H1 (cell line): Measurements from ENCODE around the gene TMEM50A. TPM values are rescaled to one million over a fixed set of nuclear protein-coding genes. Genes with fewer than 3 reads are reported as not detected.
"Not testable (repeated sequence)": the region's sequence is repeated elsewhere in the genome, so short reads cannot be mapped to it uniquely, and the experiment has no call there.

ENCODE experiments used
- CTCF ChIA-PET: fragments of 300-600 bp; sonication (Branson Sonifier 250); formaldehyde crosslinking; loops from one replicate; lab custom pipeline; 2021; ENCODE audit not compliant: partially characterized antibody; lab: Charles Lee
- POLR2A ChIA-PET: fragments of 300-600 bp; sonication (Branson Sonifier 250); formaldehyde crosslinking; loops from one replicate; lab custom pipeline; 2021; ENCODE audit warnings: inconsistent platforms; ENCODE audit not compliant: partially characterized antibody; lab: Charles Lee
- DNase-seq, 2 experiments: peaks; one replicate each; pipeline versions ENCODE4 v3.0.0 to v3.0.0-alpha.2; 2010 to 2022; ENCODE audit warnings: low spot score in 2 of 2, low read depth in 1 of 2, mixed read lengths in 1 of 2
- FAIRE-seq: peaks from 2 replicates; lab custom pipeline; 2011; peaks lifted over from hg19 to GRCh38; lab: Jason Lieb, UNC
- H2AFZ ChIP-seq: 2 replicates; pipeline ENCODE4 v1.8.1; 2012; ENCODE audit warnings: low read length, inconsistent platforms
- H2AK5ac ChIP-seq: 2 replicates; pipeline ENCODE4 v1.6.1; 2013; ENCODE audit warnings: low read depth, low read length
- H2BK120ac ChIP-seq: replicated peaks from 2 replicates; pipeline ENCODE3; 2013; ENCODE audit warnings: low read depth, low read length, inconsistent platforms
- H2BK12ac ChIP-seq: 2 replicates; pipeline ENCODE4 v1.6.1; 2013; ENCODE audit warnings: low read depth, low read length
- H2BK15ac ChIP-seq: 2 replicates; pipeline ENCODE4 v1.6.1; 2013; ENCODE audit warnings: low read length
- H2BK20ac ChIP-seq: 2 replicates; pipeline ENCODE4 v1.6.1; 2013; ENCODE audit warnings: low read length
- H2BK5ac ChIP-seq: 2 replicates; pipeline ENCODE4 v1.6.1; 2013; ENCODE audit warnings: low read depth, low read length
- H3K14ac ChIP-seq: 2 replicates; pipeline ENCODE4 v1.6.1; 2013; ENCODE audit warnings: inconsistent platforms; ENCODE audit not compliant: insufficient read length
- H3K18ac ChIP-seq: 2 replicates; pipeline ENCODE4 v1.6.1; 2013; ENCODE audit warnings: low read length; ENCODE audit errors: extremely low read depth
- H3K23ac ChIP-seq: 2 replicates; pipeline ENCODE4 v1.6.1; 2013; ENCODE audit warnings: inconsistent platforms; ENCODE audit not compliant: insufficient read length
- H3K23me2 ChIP-seq: 2 replicates; pipeline ENCODE4 v1.6.1; 2013; ENCODE audit warnings: low read depth, low read length
- H3K27ac ChIP-seq: 2 replicates; pipeline ENCODE4 v1.6.1; 2011; ENCODE audit warnings: low read depth, low read length, inconsistent platforms
- H3K27me3 ChIP-seq, 4 experiments: replicated peaks in 1 of 4; 1 replicate in 1 of 4; 2 replicates in 3 of 4; pipeline versions ENCODE4 v1.6.1 to v1.8.1; 2011 to 2013; ENCODE audit warnings: low read length in 3 of 4, mild to moderate bottlenecking in 3 of 4, inconsistent platforms in 2 of 4, mixed read lengths in 2 of 4, moderate library complexity in 1 of 4; ENCODE audit not compliant: control insufficient read depth in 3 of 4, insufficient read depth in 3 of 4; ENCODE audit errors: extremely low read depth in 1 of 4
- H3K36me3 ChIP-seq, 4 experiments: 2 replicates each; pipeline versions ENCODE4 v1.6.1 to v1.8.1; 2011 to 2013; ENCODE audit warnings: mild to moderate bottlenecking in 4 of 4, low read length in 3 of 4, moderate library complexity in 2 of 4, control low read depth in 1 of 4, inconsistent platforms in 1 of 4; ENCODE audit not compliant: insufficient read depth in 4 of 4, control insufficient read depth in 2 of 4
- H3K4ac ChIP-seq: replicated peaks from 2 replicates; pipeline ENCODE3; 2013; ENCODE audit warnings: low read length, low read depth, mixed read lengths, inconsistent platforms; ENCODE audit not compliant: insufficient read length
- H3K4me1 ChIP-seq, 4 experiments: replicated peaks in 1 of 4; 1 replicate in 1 of 4; 2 replicates in 3 of 4; pipeline versions ENCODE4 v1.6.1 to v1.8.1; 2011 to 2013; ENCODE audit warnings: low read length in 3 of 4, inconsistent platforms in 2 of 4, mixed read lengths in 1 of 4; ENCODE audit not compliant: insufficient read depth in 4 of 4, control insufficient read depth in 3 of 4
- H3K4me2 ChIP-seq, 2 experiments: 2 replicates each; pipeline versions ENCODE4 v1.6.1 to v1.8.1; 2011 to 2013; ENCODE audit warnings: low read depth in 2 of 2, low read length in 2 of 2, control low read depth in 1 of 2, inconsistent platforms in 1 of 2, mild to moderate bottlenecking in 1 of 2; ENCODE audit not compliant: insufficient read depth in 1 of 2
- H3K4me3 ChIP-seq, 4 experiments: fragments of 200-600, 300-600 bp in 1 of 4; sonication (generic), shearing (Covaris generic), sonication (Bioruptor Twin) in 1 of 4; 2 replicates each; pipeline versions ENCODE4 v1.5.1 to v1.8.1; 2011 to 2016; ENCODE audit warnings: low read length in 4 of 4, low read depth in 3 of 4, control low read depth in 2 of 4, inconsistent platforms in 2 of 4, mild to moderate bottlenecking in 2 of 4, mixed read lengths in 1 of 4, moderate library complexity in 1 of 4; ENCODE audit not compliant: insufficient read depth in 2 of 4; ENCODE audit errors: extremely low read depth in 1 of 4
- H3K56ac ChIP-seq: replicated peaks from 2 replicates; pipeline ENCODE3; 2013; ENCODE audit warnings: low read depth, mild to moderate bottlenecking, mixed read lengths, low read length, inconsistent platforms; ENCODE audit not compliant: insufficient read length
- H3K79me1 ChIP-seq: 2 replicates; pipeline ENCODE4 v1.6.1; 2013; ENCODE audit warnings: low read depth, low read length, control low read depth
- H3K79me2 ChIP-seq, 2 experiments: 2 replicates each; pipeline versions ENCODE4 v1.6.1 to v1.8.1; 2012 to 2013; ENCODE audit warnings: low read length in 2 of 2, mild to moderate bottlenecking in 2 of 2, inconsistent platforms in 1 of 2; ENCODE audit not compliant: insufficient read depth in 2 of 2, control insufficient read depth in 1 of 2
- H3K9ac ChIP-seq, 4 experiments: replicated peaks in 1 of 4; 1 replicate in 1 of 4; 2 replicates in 3 of 4; pipeline versions ENCODE4 v1.6.1 to v1.8.1; 2011 to 2013; ENCODE audit warnings: low read depth in 3 of 4, low read length in 3 of 4, control low read depth in 2 of 4, mild to moderate bottlenecking in 2 of 4, moderate library complexity in 2 of 4, inconsistent platforms in 1 of 4; ENCODE audit errors: extremely low read depth in 1 of 4
- H3K9me3 ChIP-seq, 2 experiments: 2 replicates each; pipeline versions ENCODE4 v1.6.1 to v1.8.1; 2012 to 2013; ENCODE audit warnings: mild to moderate bottlenecking in 2 of 2, moderate library complexity in 2 of 2, control low read depth in 1 of 2, inconsistent platforms in 1 of 2, low read depth in 1 of 2, low read length in 1 of 2, mixed read lengths in 1 of 2; ENCODE audit not compliant: insufficient read depth in 2 of 2
- H4K20me1 ChIP-seq, 2 experiments: replicated peaks in 1 of 2; 2 replicates each; pipeline versions ENCODE3 to v1.8.1; 2011 to 2013; ENCODE audit warnings: inconsistent platforms in 2 of 2, low read length in 2 of 2, mild to moderate bottlenecking in 1 of 2; ENCODE audit not compliant: insufficient read depth in 2 of 2, control insufficient read depth in 1 of 2
- H4K5ac ChIP-seq: 2 replicates; pipeline ENCODE4 v1.6.1; 2013; ENCODE audit warnings: low read length, low read depth, mixed read lengths, inconsistent platforms; ENCODE audit not compliant: insufficient read length
- H4K8ac ChIP-seq: 2 replicates; pipeline ENCODE4 v1.8.0; 2013; ENCODE audit warnings: mild to moderate bottlenecking, moderate library complexity, low read length, inconsistent platforms; ENCODE audit not compliant: insufficient read depth; ENCODE audit errors: extremely low read depth
- H4K91ac ChIP-seq: replicated peaks from 2 replicates; pipeline ENCODE3; 2013; ENCODE audit warnings: low read length, mixed read lengths, inconsistent platforms; ENCODE audit not compliant: insufficient read length
- WGBS, 2 experiments: shearing (Covaris generic) in 1 of 2; methylation state at CpG; one replicate each; pipeline versions ENCODE4 v1.1.6 to v1.1.7; 2013 to 2015; ENCODE audit warnings: low lambda C conversion rate in 2 of 2, mixed read lengths in 2 of 2, inconsistent platforms in 1 of 2, low coverage in 1 of 2, missing lambda C conversion rate in 1 of 2; ENCODE audit not compliant: insufficient replicate concordance in 2 of 2, insufficient coverage in 1 of 2, insufficient read length in 1 of 2; ENCODE audit errors: extremely low coverage in 1 of 2, missing lambda C conversion rate in 1 of 2; 5-methylcytosine and 5-hydroxymethylcytosine counted together
- polyA plus RNA-seq, 7 experiments: library from polyadenylated mRNA; depleted of rRNA in 3 of 7; stranded (reverse) in 5 of 7; unstranded in 2 of 7; fragments of >200 nt in 5 of 7; fragments of 200-250 nt in 2 of 7; gene quantifications; 1 replicate in 5 of 7; 2 replicates in 1 of 7; 4 replicates in 1 of 7; pipeline versions ENCODE4 v1.2.1 to v1.2.3, GENCODE V29; 2011 to 2013; ENCODE audit warnings: missing spikeins in 2 of 7, mixed read lengths in 2 of 7
- total RNA-seq: library from RNA; stranded (reverse); fragmentation: NEBNext Ultra II Directional; extraction: Animal tissue kit (Norgen Biotek cat#: 25700); gene quantifications from 2 replicates; pipeline ENCODE4 v1.2.1, GENCODE V29; 2021

The TMEM50A gene
- total and polyA plus RNA-seq, 2 of the 8 experiments (the other 6 are each of a cell fraction or from before 2014, with no cell fraction given) = 98.6 to 111 TPM

GRCh38 chr1:25389721-25390120, 51.6 kb downstream of the TMEM50A start:
- H3K79me2 ChIP-seq, H4K5ac ChIP-seq, H4K20me1 ChIP-seq, FAIRE-seq, H3K9ac ChIP-seq, H3K4ac ChIP-seq, POLR2A ChIA-PET, H2BK15ac ChIP-seq, H3K23ac ChIP-seq, H2AK5ac ChIP-seq, H3K27me3 ChIP-seq, H2BK20ac ChIP-seq, H3K36me3 ChIP-seq, H4K8ac ChIP-seq, H3K23me2 ChIP-seq, H2BK120ac ChIP-seq, H2BK5ac ChIP-seq, H3K4me1 ChIP-seq, H3K4me3 ChIP-seq, H2BK12ac ChIP-seq, H3K14ac ChIP-seq, H3K18ac ChIP-seq, H3K79me1 ChIP-seq, H3K56ac ChIP-seq, H3K9me3 ChIP-seq, H3K4me2 ChIP-seq, CTCF ChIA-PET, H4K91ac ChIP-seq, H3K27ac ChIP-seq, H2AFZ ChIP-seq: not testable (repeated sequence)
- WGBS, 2 experiments = 89% methylated on average over 3 of the region's 3 CpGs; no CpG with 5 or more reads in 1 of the 2 experiments
- peak in 1 of 2 experiments; percentile 13 for DNase-seq
